ENCODE measurements around the gene CCDC85B.

- TF ChIP-seq POLR2AphosphoS5 (IDR thresholded peaks at IDR 0.05) (no peak), CTCF (IDR thresholded peaks at IDR 0.05 in 8 of 11, conservative IDR thresholded peaks at IDR 0.05 in 3 of 11) (no peak), POLR2A (IDR thresholded peaks at IDR 0.05) (no peak)
Measured at GRCh38 chr11:65887723-65888162, 2.7 kb upstream of the CCDC85B start.

Data from spleen (tissue), 7 donors.